Measurements from ENCODE around the gene MXRA7. TPM values are rescaled to one million over a fixed set of nuclear protein-coding genes. Genes with fewer than 3 reads are reported as not detected.

MXRA7 gene
- total and polyA plus RNA-seq, 2 experiments from 2014 or later = 48.0 to 625 TPM

- H3K9me2 ChIP-seq (ENCODE audit: insufficient read depth) = no peaks in the 10 kb centered on the region
- peaks cover 17% of the 10 kb centered on the region for H3K4me1 ChIP-seq (ENCODE audit: insufficient read depth)
- 66 to 69% methylated on average over 15 to 16 of the region's 16 CpGs for WGBS, 2 experiments (ENCODE audit: low coverage in 1 of 2, low lambda C conversion rate in 2 of 2, missing lambda C conversion rate in 2 of 2)
- H2AFZ ChIP-seq = no peak overlapping the region
- H3F3A ChIP-seq (ENCODE audit: insufficient read depth) = peaks cover 7% of the 10 kb centered on the region; the same call in 1 of the 2 replicates
- DNase-seq = peak; percentile 76
- in situ Hi-C loops (cut with MboI) = no loop called here
- H4K20me1 ChIP-seq (ENCODE audit: insufficient read depth) = no peaks in the 10 kb centered on the region
- H3K4me3 ChIP-seq = no peak overlapping the region
- H3K27ac ChIP-seq = peak overlapping the region; percentile 32; the same call in 1 of the 2 replicates
- peaks cover 36% of the 10 kb centered on the region for H3K79me2 ChIP-seq (ENCODE audit: insufficient read depth)
- no peaks in the 10 kb centered on the region for H3K27me3 ChIP-seq (replicated peaks; ENCODE audit: insufficient read depth)
- H3K36me3 ChIP-seq (ENCODE audit: low read depth) = peaks cover 27% of the 10 kb centered on the region; the same call in 1 of the 2 replicates
- TF ChIP-seq EZH2phosphoT487 (IDR thresholded peaks at IDR 0.05; ENCODE audit: insufficient read depth, low read depth) (no peak), EZH2 (IDR thresholded peaks at IDR 0.05; ENCODE audit: insufficient read depth, poor library complexity, severe bottlenecking) (no peak)
- no peaks in the 10 kb centered on the region for H3K9me3 ChIP-seq (ENCODE audit: low read depth)
- no peak overlapping the region for H3K4me2 ChIP-seq (ENCODE audit: unreplicated experiment)
- H3K9ac ChIP-seq = peak overlapping the region; percentile 6; the same call in 1 of the 2 replicates
Measured at GRCh38 chr17:76681222-76682137, 29.3 kb downstream of the MXRA7 start.

GRCh38 chr17:76679239-76679638, 31.5 kb downstream of the MXRA7 start:
- Histone ChIP-seq H3K36me3 (ENCODE audit: low read depth) (peaks cover 32% of the 10 kb centered on the region; the same call in 1 of the 2 replicates), H3K4me2 (ENCODE audit: unreplicated experiment) (no peak overlapping the region), H3K4me3 (no peak overlapping the region), H3K4me1 (ENCODE audit: insufficient read depth) (peaks cover 17% of the 10 kb centered on the region), H3F3A (ENCODE audit: insufficient read depth) (peaks cover 25% of the 10 kb centered on the region; the same call in 1 of the 2 replicates), H2AFZ (no peak overlapping the region), H3K9me3 (ENCODE audit: low read depth) (no peaks in the 10 kb centered on the region), H4K20me1 (ENCODE audit: insufficient read depth) (no peaks in the 10 kb centered on the region), H3K9me2 (ENCODE audit: insufficient read depth) (no peaks in the 10 kb centered on the region), H3K9ac (no peak overlapping the region), H3K27me3 (replicated peaks; ENCODE audit: insufficient read depth) (no peaks in the 10 kb centered on the region), H3K79me2 (ENCODE audit: insufficient read depth) (peaks cover 20% of the 10 kb centered on the region), H3K27ac (no peak overlapping the region)
- in situ Hi-C loops (cut with MboI) = no loop called here
- no peak for TF ChIP-seq EZH2 (IDR thresholded peaks at IDR 0.05; ENCODE audit: insufficient read depth, poor library complexity, severe bottlenecking)
- 19 to 20% methylated on average over 1 of the region's 1 CpG for WGBS, 2 experiments (ENCODE audit: low coverage in 1 of 2, low lambda C conversion rate in 2 of 2, missing lambda C conversion rate in 2 of 2)
- DNase-seq = no peak

DNA sequence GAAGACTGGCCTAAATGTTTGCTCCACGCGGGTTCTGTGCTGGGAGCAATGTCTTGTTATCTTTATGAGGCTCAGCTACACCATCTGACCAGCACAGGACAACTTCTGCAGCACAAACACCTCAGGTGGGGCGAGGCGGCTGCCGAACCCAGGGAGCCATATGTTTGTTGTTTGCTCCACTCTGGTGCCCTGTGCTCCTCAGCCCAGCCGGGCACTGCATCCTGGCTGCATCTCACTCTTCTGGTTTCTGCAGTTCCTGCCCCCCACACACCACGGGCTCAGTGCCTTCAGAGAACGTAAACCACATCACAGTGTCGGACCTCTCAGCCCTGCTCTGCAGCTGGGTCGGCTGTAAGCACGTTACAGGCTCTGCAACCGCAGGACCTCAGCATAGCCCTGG, 32.4 kb downstream of the MXRA7 start:
- Histone ChIP-seq H3K9me3 (ENCODE audit: low read depth) (no peaks in the 10 kb centered on the region), H4K20me1 (ENCODE audit: insufficient read depth) (no peaks in the 10 kb centered on the region), H3K79me2 (ENCODE audit: insufficient read depth) (peaks cover 14% of the 10 kb centered on the region), H3K27ac (no peak overlapping the region), H3K4me3 (no peak overlapping the region), H3K27me3 (replicated peaks; ENCODE audit: insufficient read depth) (no peaks in the 10 kb centered on the region), H3K9me2 (ENCODE audit: insufficient read depth) (no peaks in the 10 kb centered on the region), H3F3A (ENCODE audit: insufficient read depth) (peaks cover 34% of the 10 kb centered on the region), H2AFZ (no peak overlapping the region), H3K36me3 (ENCODE audit: low read depth) (peaks cover 30% of the 10 kb centered on the region; the same call in 1 of the 2 replicates), H3K9ac (no peak overlapping the region), H3K4me2 (ENCODE audit: unreplicated experiment) (no peak overlapping the region), H3K4me1 (ENCODE audit: insufficient read depth) (peaks cover 23% of the 10 kb centered on the region)
- in situ Hi-C loops (cut with MboI) = no loop called here
- TF ChIP-seq EZH2 (IDR thresholded peaks at IDR 0.05; ENCODE audit: insufficient read depth, poor library complexity, severe bottlenecking) (no peak), EZH2phosphoT487 (IDR thresholded peaks at IDR 0.05; ENCODE audit: insufficient read depth, low read depth) (no peak)
- 77 to 83% methylated on average over 12 of the region's 12 CpGs for WGBS, 2 experiments (ENCODE audit: low coverage in 1 of 2, low lambda C conversion rate in 2 of 2, missing lambda C conversion rate in 2 of 2)
- DNase-seq = no peak

DNA sequence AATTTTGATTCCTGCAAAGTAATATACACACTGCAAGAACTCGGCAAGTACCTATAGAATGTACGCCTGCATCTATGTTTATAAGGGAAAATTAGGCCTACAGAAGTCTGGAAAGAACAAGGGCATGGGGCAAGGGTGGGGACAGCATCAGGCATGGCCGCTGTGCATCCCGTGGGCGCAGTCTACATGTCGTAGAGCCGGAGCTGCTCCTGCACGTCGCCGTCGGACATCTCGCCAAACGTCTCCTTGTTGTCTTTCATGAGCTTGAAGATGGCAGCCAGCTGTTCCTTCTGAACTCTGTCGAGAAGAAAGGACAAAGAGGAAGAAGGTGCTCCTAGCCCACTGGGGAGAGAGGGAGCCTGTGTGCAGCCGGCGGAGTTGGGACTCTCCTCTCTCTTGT, 33.4 kb downstream of the MXRA7 start:
- DNase-seq = no peak
- in situ Hi-C loops (cut with MboI) = no loop called here
- H3K27me3 ChIP-seq (replicated peaks; ENCODE audit: insufficient read depth) = no peaks in the 10 kb centered on the region
- no peaks in the 10 kb centered on the region for H4K20me1 ChIP-seq (ENCODE audit: insufficient read depth)
- H3K36me3 ChIP-seq (ENCODE audit: low read depth) = peaks cover 21% of the 10 kb centered on the region; the same call in 1 of the 2 replicates
- no peak overlapping the region for H3K4me3 ChIP-seq
- peaks cover 9% of the 10 kb centered on the region for H3K79me2 ChIP-seq (ENCODE audit: insufficient read depth)
- TF ChIP-seq EZH2 (IDR thresholded peaks at IDR 0.05; ENCODE audit: insufficient read depth, poor library complexity, severe bottlenecking) = no peak
- H3K4me2 ChIP-seq (ENCODE audit: unreplicated experiment) = no peak overlapping the region
- WGBS, 2 experiments (ENCODE audit: low coverage in 1 of 2, low lambda C conversion rate in 2 of 2, missing lambda C conversion rate in 2 of 2) = 81 to 82% methylated on average over 16 of the region's 16 CpGs
- H3K9ac ChIP-seq = no peak overlapping the region
- no peak overlapping the region for H3K27ac ChIP-seq
- no peak overlapping the region for H2AFZ ChIP-seq
- H3K4me1 ChIP-seq (ENCODE audit: insufficient read depth) = peaks cover 24% of the 10 kb centered on the region
- no peaks in the 10 kb centered on the region for H3K9me2 ChIP-seq (ENCODE audit: insufficient read depth)
- no peaks in the 10 kb centered on the region for H3K9me3 ChIP-seq (ENCODE audit: low read depth)
- peaks cover 44% of the 10 kb centered on the region for H3F3A ChIP-seq (ENCODE audit: insufficient read depth)
